ENCODE data around the gene FIGN.

FIGN gene

DNA sequence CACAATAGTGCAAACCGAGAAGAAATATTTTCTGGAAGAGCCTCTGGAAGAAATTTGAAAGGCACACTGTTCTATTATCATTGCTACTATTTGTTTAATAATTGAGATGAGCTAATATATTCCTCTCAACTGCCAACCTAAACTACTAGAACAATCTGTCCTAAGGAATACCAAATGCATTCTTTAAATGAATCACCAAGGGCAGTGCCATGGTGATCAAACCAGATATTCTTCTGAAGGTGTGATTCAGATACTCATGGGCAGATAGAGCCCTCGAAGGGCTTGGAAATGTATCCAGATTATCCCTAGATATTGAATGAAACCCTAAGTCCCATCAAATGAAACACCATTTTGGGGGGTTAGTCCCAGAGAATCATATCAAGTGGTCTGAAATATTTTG is 76.6 kb downstream of the FIGN start:
- no peak for DNase-seq

DNA sequence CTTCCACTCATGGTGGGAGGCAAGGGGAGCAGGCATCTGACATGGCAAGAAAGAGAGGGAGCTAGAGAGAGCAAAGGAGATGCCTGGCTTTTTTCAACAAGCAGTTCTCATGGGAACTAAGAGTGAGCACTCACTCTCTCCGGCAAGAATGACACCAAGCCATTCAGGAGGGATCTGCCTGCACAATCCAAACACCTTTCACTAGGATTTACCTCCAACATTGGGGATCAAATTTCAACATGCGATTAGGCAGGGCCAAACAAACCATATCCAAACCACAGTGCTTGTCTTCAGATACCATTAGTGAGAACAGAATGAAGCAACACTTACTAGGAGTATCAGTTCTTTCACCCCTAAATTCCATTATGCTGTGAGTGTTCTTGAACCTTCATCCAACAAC is 77.3 kb downstream of the FIGN start:
- peak; percentile 3 for DNase-seq

DNA sequence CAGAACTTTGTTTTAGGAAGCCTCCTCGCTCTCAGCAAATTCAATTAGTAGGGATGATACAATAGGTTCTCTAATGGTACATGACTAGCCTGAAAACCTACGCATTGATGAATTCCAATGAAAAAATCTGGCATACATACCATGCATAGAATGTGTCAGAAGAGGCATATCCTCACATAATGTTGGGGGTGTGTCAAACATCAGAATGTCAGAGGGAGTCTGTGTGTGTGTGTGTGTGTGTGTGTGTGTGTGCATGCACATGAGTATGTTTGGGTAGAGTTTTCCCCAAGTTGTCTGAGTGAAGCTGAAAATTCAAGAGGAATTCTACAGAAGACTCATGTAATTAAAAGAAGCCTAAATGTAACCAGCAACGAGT is 78.5 kb downstream of the FIGN start:
- DNase-seq: no peak

DNA sequence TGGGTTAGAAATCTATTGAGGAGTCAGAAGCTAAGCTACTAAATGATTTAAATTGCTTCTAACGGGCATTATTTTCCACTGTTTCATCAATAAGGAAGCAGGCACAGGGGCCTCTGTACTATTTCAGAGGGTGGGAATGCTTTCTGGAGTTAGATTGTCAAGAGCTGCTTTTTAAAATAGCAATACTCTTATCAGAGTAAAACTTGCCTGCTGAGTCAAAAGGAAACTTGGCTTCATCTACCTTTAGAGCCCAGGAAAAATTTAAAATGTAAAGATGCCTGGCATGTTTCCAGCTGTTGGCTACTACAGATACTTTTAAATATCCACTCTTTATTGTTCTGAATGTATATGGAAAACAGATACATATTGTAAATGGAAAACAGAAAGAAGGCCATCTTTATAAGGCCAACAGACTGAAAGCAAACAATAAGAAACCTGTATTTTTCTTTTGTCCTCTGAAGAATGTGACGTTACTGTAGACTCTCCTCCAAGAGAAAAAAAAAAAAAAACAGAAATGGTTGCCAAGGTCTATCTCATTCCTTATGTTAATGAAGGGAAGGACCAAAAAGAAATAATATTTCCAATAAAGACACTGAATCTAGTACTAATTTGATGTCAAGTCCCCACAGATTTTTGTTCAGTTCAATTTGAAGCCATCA is 79.1 kb downstream of the FIGN start:
- no peak for DNase-seq

DNA sequence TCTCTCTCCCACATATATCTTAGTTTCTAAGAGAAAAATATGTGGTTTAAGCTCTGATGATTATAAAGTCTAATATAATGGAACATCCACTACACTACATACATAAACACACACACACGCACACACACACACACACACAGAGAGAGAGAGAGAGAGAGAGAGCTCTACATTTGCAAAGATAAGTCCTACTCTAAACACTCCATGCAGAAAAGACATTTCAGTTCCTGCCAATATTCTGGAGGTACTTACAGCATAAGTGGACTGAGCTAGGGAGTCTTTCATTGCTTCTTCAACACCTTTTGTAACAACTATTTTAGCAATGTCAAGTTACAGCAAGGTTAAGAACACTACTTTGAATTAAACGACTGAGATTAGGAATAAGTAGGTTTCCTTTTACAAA is 80.1 kb downstream of the FIGN start:
- DNase-seq: no peak

DNA sequence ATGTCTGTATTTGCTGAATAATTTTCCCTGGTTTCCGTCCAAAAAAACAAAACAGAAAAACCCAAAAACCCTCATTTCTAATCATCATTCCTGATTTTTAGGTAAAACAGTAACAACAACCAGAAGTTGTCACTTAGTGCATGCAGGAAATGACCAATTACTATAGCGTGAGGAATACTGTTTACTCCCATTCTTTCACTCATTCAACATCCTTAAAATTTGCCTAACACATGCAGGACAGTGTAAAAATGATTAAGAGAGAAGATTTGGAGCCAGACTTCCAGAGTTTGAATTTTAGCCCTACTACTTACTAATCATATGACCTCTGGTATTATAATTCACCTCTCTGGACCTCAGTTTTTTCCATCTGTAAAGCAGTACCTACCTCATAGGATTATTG is 83.1 kb downstream of the FIGN start:
- DNase-seq: no peak

DNA sequence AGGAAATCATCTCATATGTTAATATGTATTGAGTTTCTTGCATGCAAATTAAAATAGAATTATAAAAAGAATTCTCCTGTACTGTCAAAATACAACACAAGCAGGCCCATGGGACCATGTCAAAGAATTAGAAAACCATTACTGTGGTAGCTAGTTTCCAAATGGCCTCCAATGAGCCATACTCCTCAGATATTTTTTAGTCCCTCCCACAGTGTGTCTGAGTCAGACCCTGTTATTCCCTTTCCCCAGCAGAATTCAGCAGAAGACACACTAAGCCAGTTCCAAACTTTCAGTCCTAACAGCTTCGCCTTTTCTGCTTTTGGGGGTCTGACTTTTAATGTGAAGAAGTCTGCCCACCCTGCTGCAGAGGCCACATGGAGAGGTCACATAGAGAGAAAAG is 86.7 kb downstream of the FIGN start:
- DNase-seq: no peak

DNA sequence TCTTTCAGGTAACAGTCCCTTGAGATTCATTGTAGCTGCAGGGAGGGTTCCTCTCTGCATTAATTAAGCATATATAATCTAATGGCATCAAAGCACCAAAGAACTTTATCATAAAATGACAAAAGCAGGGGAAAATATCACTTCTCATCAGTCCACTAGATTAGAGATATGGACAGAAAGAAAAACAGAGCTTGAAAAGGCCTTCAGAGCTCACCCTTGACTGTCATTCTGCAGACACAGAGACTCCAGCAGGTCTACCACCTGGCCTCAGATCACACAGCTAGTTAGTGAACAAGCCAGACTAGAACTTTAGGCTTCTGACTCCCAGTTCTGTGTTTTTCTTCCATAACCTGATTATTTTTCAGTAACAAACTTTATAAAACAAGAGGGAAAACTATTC is 88.5 kb downstream of the FIGN start:
- DNase-seq: no peak

DNA sequence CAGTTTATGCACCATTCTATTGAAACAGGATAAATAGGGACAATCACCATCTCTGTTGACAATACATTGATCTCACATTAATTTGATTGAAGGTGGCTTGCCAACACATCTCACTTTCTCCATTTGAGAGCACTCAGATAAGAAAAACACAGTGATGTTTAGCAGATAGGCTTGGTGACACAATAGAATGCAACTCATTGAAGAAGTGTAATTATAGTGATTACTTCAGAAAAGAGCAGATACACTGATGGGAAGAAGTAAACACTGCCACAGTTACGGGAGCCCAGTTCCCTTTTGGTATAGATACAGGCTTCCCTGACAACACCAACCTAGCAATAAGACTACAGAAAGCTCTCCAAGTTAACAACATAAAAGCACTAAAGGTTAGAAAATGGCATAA is 89.1 kb downstream of the FIGN start:
- no peak for DNase-seq

DNA sequence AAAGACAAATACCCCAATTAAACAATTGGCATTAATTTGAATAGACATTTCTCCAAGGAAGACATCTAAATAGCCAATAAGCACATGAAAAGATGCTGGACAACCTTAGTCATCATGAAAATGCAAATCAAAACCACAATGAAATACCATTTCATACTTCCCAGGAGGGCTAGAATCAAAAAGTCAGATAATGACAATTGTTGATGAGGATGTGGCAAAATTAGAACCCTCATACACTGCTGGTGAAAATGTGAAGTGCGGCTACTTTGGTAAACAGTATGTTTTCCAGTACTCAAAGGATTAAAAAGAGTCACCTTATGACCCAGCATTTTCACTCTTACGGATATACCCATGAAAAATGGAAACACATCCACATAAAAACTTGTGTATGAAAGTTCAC is 91.6 kb downstream of the FIGN start:
- DNase-seq: no peak

DNA sequence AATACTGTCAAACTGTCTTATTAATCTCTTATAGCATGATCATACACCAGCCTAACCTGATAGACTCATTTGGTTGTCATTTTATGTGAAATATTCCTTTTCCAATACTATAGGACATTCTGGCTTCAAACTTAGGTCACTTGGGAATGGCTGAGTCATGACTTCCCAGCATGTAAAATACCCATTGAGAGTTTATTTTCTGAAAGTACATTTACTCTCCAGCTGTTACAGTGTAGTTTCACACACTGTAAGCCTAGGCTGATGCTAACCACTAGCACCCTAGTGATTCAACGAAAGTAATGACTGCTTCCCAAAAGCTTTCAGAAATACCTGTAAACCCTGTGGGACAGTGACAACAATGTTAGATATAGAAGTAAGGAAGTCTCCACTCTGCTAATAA is 93.8 kb downstream of the FIGN start:
- no peak for DNase-seq

DNA sequence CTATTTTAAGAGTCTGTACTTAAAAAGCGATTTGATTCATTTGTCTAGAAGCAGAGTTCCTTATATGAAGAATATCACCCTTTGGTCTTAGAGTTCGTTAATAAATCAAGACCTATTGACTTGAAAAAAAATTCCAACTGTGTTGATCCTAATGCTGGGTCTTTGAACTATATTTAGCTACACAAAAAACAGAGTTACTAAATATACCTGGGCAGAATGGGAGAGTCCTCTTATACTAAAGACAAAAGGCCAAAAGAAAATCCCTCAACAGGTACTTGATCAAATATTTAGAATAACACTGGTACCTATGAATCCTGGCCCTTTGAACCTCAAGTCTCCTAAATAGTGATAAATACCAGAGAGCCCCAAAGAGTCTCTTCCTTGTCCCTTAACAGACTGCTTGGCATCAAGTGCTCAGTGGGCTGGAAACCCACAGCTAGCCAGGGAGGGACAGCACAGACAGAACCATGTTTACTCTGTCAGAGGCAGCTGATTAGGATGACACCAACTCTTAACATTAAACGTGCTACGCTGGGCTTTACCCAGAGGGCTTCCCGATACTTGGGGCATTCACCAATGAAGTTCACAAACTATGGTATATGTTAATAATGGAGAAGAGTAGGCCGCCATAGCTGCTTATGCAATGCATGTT is 95.1 kb downstream of the FIGN start:
- no peak for DNase-seq

DNA sequence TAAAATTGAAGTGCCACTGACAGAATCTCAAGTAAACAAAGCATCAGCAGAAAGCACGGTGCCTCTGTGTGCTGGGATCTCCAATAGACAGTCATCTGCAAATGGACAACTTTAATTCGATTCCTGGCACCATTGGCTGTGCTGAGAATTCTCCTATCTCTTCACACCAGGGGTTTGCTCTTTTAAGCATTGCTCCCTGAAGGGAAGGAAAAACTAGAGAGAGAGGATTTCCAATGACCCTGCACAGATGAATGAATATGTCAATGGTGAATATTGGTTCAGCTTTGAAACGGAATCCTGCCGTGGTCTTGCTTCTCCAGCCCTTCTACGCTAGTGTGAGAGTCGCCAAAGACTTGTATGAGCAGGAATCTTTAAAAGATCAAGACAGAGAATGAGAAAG is 97.9 kb downstream of the FIGN start:
- DNase-seq: no peak

DNA sequence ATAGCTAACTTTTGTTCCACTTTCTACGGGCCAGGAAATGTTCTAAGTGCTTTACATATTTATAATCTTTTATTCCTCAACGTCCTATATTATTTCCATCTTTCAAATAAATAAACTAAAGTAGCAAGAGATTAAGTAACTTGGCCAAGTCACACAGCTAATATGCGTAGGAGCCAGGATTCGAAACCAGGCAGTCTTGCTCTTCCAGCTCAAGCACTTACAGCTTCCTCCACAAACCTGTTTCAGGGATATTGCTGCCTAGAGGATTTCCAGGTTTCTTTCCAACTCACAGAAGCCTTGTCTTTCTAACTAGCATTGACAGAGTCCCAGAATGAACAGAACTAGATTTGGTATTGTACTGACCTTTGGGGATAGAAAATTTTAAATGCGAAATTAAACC is 102.5 kb downstream of the FIGN start:
- no peak for DNase-seq

DNA sequence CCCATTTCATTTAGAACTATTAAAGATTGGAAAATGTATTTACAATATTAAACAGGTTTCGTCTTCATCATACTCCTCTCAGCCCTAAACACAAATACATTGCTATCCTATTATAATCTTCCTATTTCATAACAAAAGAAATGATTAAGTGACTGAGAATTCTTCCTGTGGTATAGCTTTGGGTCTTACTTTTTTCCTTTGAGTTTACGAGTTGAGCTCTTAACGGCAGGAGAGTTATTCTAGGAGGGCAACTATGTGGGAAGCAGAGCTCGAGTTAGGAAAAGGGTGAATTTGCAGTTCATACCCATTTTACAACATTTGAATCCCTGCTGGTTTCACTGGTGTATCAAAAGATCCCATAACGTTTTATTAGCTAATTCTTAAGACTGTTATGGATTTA is 105.0 kb downstream of the FIGN start:
- no peak for DNase-seq

DNA sequence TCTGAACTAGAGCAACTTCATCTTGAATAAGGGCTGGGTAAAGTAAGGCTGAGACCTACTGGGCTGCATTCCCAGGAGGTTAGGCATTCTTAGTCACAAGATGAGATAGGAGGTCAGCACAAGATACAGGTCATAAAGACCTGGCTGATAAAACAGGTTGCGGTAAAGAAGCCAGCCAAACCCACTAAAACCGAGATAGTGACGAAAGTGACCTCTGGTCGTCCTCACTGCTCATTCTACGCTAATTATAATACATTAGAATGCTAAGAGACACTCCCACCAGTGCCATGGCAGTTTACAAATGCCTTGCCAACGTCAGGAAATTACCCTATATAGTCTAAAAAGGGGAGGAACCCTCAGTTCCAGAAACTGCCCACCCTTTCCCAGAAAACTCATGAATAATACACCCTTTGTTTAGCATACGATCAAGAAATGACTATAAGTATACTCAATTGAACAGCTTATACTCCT is 109.1 kb downstream of the FIGN start:
- no peak for DNase-seq

DNA sequence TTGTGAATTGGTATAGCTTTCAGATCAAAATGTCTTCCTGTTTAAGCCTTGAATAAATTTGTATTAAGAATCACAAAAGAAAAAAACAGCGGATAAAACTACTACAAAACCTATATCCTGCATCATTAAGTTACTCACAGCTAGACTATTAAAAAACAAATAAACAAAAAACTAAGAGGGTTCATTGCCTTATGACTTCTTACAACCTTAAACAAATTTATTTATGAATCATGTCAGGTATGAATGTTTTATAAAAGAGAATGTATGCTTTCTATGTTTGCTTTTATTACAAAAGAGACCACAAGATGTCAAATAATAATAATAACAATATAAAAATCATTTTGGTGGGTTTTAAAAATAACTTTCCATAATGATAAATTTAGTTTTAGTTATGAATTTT is 109.6 kb downstream of the FIGN start:
- DNase-seq: no peak

DNA sequence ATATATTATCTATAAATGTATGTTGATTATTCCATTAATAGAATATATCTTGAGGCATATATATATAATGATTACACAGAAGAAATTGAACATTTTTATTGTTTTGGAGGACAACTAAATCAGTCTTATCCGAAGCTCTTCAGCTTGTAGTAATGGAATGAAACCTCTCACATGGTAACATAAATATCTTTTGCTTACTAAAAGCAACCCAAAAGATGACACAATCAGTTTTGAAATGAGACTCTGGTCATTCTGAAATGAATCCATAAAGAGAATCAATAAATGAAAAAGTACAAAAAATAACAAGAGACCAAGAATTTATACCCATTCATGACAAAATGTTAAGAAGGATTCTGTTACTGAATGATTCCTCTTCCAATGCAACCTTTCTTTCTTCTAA is 110.2 kb downstream of the FIGN start:
- DNase-seq: no peak

DNA sequence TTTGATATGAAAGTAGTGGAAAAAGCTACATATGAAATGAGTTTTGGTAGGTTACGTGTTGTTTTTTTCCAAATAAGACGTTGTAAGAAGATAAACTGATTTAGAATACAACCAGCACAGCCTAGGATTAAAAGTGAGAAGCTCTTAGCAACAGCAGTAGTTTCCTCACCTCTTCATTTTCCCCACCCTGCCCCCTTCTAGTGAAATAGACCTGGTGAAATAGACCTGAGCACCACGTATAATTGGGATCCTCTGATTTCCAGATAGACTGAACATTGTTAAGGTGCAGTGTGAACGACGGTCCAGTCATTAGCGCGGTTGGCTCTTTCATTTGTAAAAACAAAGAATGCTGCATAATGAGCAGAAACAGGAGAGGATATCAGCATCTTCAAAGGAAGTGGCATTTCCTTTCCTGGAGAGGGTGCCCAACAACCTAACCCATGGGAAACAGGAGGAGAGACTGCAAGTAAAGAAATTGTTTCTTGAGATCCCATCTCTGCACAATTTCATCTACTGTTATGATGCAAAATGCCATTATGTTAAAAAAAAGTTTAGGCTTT is 114.3 kb downstream of the FIGN start:
- DNase-seq: no peak

DNA sequence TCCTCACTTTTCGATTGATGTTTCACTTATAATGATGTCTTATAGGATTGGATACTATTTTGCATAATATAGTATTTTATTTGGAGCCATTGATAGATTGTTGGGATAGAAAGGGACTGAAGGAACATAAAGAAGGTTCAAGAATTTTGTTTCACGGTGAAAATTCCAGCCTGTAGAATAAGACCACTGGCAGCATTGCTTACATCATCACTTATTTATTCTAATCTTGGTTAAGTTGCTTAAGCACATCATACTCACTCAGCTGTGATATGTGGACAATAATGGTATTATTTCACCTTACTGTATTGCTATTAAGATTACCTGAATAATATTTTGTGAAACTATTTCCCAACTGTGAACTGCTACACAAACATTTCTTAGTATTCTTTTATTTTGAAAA is 118.3 kb downstream of the FIGN start:
- no peak for DNase-seq

DNA sequence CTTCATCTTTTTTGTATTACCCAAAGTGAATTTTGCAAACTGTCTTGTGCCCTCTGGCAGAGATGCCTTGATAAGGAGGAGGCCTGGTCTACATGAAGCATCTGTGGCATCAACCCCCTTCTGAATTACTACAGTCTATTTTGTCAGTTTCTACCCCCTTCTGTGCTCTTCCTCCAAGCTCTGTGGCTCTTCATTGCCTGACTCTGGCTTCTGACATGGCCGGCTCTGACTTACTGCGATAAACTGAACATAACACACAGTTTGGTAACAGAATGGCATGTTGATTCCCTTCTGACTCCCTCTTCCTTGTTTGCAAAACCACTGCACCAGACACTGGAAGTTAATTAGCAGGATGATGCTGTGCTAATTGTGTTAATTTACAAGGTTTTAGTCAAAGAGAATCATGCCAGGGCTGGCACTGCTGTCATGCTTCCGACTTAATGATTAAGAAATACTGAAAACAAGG is 122.5 kb downstream of the FIGN start:
- DNase-seq: no peak

DNA sequence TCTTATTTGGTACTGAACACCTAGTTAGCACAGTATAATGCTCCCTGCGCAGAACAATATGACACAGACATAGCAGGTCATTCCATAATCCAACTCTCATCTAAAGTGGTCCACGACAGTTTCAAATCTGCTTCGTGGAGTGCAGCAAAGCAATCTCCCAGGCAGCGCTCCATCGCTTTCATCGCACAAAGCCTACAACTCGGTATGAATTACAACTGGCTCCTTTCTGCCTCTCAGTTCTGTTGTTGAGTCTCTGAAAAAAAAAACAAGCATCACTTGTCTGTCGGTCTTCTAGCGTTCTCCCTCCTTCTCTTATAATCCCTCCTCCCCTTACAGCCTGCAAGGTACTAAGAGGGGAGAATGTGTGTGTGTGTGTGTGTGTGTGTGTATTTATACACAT is 123.5 kb downstream of the FIGN start:
- no peak for DNase-seq

DNA sequence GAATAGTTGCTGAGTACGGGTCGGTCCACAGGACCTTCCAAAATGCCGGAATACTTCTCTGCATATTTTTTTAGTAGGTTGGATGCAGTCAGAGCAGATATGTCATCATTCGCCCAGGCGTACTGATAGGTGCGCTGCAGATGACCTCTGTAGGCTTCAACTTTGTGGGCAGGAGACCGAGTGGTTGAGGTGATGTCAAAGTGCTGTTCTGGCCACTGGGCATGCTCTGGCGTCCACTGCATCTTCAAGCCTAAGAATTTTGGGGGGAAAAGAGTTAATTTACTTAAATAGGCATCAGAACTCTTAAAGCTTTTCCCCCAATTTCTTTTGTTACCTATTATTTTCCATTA is 124.3 kb downstream of the FIGN start:
- DNase-seq: no peak

DNA sequence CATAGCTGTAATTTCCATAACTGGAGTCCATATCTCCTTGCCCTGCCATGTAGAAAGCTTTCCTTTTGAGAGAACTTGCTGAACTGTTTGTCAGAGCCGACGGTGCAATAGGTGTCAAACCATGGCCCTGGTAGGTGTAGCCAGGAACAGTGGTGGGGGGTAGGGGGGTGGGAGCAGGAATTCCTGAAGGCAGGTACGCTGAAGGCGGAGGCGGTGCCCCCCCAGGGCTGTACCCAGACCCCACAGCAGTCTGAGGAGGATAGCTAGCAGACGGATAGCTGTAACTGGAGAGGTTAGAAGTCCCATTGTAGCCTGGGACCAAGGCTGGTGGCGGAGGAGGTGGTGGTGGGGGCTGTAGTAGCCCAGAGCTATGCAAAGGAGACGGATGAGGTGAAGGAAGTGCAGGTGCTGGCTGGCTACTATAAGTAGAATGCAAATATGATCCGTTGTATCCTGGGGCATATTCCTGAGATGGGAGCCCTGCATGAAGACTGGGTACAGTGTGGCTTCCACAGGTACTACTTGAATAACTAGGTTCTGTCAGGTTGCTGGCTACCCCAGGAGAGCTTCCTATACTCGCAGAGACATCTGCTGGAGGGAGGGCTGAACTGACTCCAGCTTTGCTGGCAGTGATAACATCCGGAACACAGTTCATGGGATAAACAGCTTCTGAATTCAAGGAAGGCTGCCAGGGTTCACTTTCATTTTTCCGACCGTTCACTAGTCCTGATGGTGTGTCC is 124.8 kb downstream of the FIGN start:
- DNase-seq: no peak

All from NCI-H510A (cell line).